ENCODE measurements around the gene ING2.
"Not testable (repeated sequence)": the region's sequence is repeated elsewhere in the genome, so short reads cannot be mapped to it uniquely, and the experiment has no call there.

ING2 gene

DNA sequence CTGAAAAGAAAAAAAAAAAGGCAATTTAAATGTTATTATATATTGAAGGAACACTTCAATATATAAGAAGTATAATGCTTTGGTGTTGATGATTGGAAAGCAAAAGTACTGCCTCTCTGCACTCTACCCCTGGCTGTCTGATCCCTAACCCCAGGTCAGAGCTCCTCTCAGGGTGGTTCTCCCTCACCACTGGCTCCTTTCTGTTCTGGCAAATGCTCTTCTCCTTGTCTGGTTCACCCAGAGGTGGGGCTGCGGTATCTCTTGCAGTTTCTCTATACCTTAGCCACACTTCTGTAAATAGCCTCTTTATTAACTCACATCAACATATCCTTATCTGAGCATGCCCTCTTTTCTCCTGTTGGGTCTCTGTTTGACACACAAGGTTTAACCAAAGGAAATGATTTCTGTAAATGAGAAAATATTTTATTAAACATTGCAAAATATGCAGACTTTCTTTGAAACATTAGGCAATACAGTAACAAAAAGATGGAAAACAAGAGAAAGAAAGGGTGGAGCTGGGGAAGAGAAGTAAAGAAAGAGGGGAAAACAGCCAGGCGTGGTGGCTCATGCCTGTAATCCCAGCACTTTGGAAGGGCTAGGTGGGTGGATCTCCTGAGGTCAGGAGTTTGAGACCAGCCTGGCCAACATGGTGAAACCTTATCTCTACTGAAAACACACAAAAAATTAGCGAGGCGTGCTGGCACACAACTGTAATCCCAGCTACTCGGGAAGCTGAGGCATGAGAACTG, 45.7 kb downstream of the ING2 start:
- no peak for DNase-seq (ENCODE audit: low read depth in 3 of 3)

DNA sequence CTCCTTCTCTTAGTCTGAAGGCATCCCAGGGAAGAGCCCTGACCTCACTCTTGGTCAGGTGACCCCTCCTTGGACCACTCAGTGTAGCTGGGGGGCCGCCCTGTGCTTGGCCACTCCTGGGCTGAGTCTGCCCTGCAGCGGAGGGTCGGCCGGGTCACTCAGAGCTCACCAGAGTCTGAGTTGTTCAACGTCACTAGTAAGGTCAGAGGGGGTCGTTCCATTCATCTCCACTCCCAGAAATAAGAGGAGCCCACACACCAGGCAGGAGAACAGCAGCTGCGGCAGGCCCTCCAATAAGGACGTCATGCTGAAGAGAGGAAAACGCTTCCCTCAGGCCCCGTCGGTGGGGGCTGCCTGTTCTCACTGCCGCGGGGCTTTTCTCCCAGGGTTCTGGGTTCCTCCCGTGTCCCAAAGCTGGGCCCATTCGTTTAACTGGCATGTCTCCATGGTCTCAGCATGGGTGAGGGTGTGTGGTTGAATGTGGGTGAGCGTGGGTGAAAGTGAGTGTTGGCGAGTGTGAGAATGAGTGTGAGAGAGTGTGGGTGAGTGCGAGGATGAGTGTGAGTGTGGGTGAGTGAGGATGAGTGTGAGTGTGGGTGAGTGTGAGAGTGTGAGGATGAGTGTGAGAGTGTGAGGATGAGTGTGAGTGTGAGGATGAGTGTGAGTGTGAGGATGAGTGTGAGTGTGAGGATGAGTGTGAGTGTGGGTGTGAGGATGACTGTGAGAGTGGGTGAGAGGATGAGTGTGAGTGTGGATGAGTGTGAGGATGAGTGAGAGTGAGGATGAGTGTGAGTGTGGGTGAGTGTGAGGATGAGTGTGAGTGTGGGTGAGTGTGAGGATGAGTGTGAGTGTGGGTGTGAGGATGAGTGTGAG, 47.7 kb downstream of the ING2 start:
- DNase-seq (ENCODE audit: low read depth in 3 of 3): no peak

DNA sequence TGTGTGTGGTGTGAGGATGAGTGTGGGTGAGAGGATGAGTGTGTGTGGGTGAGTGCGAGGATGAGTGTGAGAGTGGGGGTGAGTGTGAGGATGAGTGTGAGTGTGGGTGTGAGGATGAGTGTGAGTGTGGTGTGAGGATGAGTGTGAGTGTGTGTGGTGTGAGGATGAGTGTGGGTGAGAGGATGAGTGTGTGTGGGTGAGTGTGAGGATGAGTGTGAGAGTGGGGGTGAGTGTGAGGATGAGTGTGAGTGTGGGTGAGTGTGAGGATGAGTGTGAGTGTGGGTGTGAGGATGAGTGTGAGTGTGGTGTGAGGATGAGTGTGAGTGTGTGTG, 48.3 kb downstream of the ING2 start:
- not testable (repeated sequence) for DNase-seq (ENCODE audit: low read depth in 3 of 3)

DNA sequence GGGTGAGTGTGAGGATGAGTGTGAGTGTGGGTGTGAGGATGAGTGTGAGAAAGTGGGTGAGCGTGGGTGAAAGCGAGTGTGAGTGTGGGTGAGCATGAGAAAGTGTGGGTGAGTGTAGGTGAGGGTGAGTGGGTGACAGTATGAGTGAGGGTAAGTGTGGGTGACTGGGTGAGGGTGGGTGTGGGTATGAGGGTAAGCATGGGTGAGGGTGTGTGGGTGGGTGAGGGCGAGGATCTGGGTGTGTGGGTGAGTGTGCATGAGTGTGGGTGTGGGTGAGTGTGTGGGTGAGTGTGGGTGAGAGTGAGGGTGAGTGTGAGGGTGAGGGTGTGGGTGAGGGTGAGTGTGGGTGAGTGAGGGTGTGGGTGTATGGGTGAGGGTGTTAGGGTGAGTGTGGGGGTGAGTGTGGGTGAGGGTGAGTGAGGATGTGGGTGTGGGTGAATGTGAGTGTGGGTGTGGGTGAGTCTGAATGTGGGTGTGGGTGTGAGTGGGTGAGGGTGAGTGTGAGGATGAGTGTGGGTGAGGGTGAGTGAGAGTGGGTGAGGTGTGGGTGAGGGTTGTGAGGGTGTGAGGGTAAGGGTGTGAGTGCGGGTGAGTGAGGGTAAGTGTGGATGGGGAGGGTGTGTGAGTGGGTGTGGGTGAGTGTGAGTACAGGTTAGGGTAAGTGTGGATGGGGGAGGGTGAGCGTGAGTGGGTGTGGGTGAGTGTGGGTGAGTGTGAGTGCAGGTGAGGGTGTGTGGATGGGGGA, 48.9 kb downstream of the ING2 start:
- no peak for DNase-seq (ENCODE audit: low read depth in 3 of 3)

DNA sequence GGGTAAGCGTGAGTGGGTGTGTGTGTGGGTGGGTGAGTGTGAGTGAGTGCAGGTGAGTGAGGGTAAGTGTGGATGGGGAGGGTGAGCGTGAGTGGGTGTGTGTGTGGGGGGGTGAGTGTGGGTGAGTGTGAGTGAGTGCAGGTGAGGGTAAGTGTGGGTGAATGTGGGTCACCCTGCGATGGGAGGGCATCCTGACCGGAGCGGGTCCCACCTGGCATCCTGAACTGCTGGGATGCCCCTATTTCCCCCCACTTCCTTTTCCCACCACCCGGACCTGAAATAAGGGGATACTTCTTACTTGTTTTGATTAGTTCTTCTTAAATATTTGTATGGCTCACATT, 49.5 kb downstream of the ING2 start:
- no peak for DNase-seq (ENCODE audit: low read depth in 3 of 3)

DNA sequence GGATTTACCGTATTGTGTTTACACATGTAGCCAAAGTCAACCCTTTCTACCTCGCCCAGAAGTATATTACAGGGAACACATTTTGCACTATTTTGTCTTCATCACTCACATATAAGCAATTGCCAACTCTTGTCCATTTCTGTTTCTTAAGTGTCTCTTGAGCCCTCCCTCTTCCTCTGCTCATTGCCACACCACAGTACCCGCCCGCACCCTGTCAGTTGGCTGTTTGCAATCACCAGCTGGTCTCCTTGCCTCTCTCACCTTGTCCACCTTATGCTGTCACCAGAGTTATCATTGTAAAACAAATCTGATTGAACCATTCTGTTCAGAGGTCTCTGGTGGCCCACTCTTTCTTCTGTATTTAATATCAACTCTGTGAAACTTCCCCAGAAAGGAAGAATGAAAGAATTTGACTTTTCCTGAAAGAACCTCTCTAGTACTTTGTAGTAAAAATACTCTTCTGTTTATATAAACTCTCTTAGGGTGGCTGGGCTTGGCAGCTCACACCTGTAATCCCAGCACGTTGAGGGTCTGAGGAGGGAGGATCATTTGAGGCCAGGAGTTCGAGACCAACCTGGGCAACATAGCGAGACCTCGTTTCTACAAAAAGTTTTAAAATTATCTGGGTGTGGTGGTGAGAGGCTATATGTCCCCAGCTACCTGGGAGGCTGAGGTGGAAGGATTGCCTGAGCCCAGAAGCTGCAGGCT, 50.2 kb downstream of the ING2 start:
- DNase-seq (ENCODE audit: low read depth in 3 of 3): no peak

DNA sequence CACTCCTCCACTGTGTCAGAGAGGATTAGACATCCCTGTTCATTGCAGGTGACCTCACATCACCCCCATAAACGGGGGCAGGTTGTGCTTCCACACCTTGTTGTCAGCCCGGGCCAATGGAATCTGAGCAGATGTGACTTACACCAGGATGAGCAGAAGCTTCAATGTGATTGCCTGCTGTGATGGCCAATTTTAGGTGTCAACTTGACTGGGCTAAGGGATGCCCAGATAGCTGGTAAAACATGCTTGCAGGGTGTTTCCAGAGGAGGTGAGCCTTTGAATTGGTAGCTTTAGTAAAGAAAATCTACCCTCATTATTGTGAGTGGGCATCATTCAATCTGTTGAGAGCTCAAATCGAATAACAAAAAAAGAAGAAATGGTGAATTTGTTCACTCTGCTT, 52.1 kb downstream of the ING2 start:
- no peak for DNase-seq (ENCODE audit: low read depth in 3 of 3)

DNA sequence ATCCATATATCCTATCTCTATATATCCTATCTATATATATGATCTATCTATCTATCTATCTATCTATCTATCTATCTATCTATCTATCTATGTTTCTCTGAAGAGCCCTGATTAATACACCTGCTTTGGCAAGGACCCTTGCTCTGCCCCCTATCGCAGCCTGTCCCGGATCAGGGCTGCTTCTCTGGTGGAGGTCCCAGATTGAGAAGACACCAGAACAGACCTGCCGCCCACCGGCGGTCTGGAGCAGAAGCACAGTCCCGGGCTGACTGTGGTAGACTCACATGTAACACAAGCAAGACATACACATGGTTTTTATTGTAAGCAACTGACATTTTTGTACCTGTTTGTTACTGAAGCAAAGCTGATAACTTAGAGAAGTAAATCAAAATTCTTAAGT, 52.8 kb downstream of the ING2 start:
- DNase-seq (ENCODE audit: low read depth in 3 of 3): no peak

DNA sequence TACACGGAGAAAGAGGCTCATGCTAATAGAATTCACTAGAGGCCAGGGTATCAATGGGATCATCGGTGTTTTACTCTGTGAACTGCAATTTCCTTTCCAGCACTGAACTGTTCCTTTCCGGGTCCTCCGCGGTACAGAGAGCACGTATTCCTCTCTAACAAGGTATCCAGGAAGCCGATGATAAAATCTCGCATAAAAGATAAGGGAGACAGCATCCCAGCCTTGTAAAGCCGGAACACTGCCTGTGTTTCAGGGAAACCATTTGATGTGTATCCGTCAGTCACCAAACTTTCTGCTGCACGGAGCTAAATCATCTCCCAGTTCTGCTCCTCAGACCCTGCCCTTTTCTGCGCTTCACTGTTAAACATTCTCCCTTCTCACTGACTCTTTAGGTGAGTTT, 54.0 kb downstream of the ING2 start:
- no peak for DNase-seq (ENCODE audit: low read depth in 3 of 3)

DNA sequence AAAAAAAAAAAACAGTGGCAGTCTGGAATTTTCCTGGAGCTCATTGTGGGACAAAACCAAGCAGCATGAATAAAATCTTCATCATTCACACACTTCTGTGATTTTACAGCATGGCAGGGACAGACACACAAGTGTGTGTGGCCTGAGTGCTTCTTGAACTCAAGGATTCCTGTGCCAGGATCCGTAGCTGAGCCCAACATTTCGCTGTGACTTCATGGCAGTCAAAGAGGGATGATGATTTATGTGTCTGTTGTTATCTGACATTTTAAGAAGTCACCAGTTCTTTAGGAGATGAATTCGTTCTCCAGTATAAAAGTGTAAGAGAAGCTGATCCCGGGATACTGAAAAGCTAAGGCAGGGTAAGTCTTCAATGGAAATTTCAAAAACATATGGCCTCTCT, 57.0 kb downstream of the ING2 start:
- DNase-seq (ENCODE audit: low read depth in 3 of 3): no peak
